Neural cell (in vitro differentiated cells): ENCODE data around the gene COL25A1. TPM values are rescaled to one million over a fixed set of nuclear protein-coding genes. Genes with fewer than 3 reads are reported as not detected.

ENCODE experiments used
- H2AFZ ChIP-seq: fragments of 200-600, 300-800 bp; sonication (generic), shearing (Covaris generic); 2 replicates; pipeline ENCODE4 v1.6.0; 2014; ENCODE audit warnings: low read depth, mild to moderate bottlenecking, antibody characterized with exemption, low read length, moderate library complexity
- H3F3A ChIP-seq: fragments of 200-600 bp; shearing (Covaris generic); 2 replicates; pipeline ENCODE4 v1.6.1; 2016; ENCODE audit warnings: mild to moderate bottlenecking, moderate library complexity, mixed read lengths, antibody characterized with exemption, low read length; ENCODE audit not compliant: insufficient read depth, poor library complexity, severe bottlenecking
- H3K27ac ChIP-seq: fragments of 200-600, 300-800 bp; sonication (generic), shearing (Covaris generic); 2 replicates; pipeline ENCODE4 v1.5.1; 2014; ENCODE audit warnings: mild to moderate bottlenecking, low read length, moderate library complexity
- H3K27me3 ChIP-seq: fragments of 300-800, 200-600 bp; sonication (generic), shearing (Covaris generic); 2 replicates; pipeline ENCODE4 v1.6.0; 2014; ENCODE audit warnings: mild to moderate bottlenecking, low read depth, low read length, moderate library complexity; ENCODE audit not compliant: insufficient read depth
- H3K36me3 ChIP-seq: fragments of 300-800, 200-600 bp; sonication (generic), shearing (Covaris generic); 2 replicates; pipeline ENCODE4 v1.5.1; 2014; ENCODE audit warnings: mild to moderate bottlenecking, antibody characterized with exemption, low read length, moderate library complexity; ENCODE audit not compliant: insufficient read depth
- H3K4me2 ChIP-seq: fragments of 300-800, 200-600 bp; sonication (generic), shearing (Covaris generic); 2 replicates; pipeline ENCODE4 v1.6.0; 2014; ENCODE audit warnings: mild to moderate bottlenecking, low read length
- H3K4me3 ChIP-seq: fragments of 300-800, 200-600 bp; sonication (generic), shearing (Covaris generic); 2 replicates; pipeline ENCODE4 v1.5.1; 2014; ENCODE audit warnings: mild to moderate bottlenecking, low read length, moderate library complexity
- H3K79me2 ChIP-seq: fragments of 200-600 bp; shearing (Covaris generic); replicated peaks from 2 replicates; pipeline ENCODE4 v1.6.0; 2014; ENCODE audit warnings: mild to moderate bottlenecking, low read length, moderate library complexity; ENCODE audit not compliant: insufficient read depth
- H3K9ac ChIP-seq: fragments of 300-800, 200-600 bp; sonication (generic), shearing (Covaris generic); 2 replicates; pipeline ENCODE4 v1.6.1; 2016; ENCODE audit warnings: mild to moderate bottlenecking, low read length, mixed read lengths
- H3K9me2 ChIP-seq: fragments of 200-600 bp; shearing (Covaris generic); 2 replicates; pipeline ENCODE4 v1.6.1; 2016; ENCODE audit warnings: mild to moderate bottlenecking, low read length, mixed read lengths; ENCODE audit not compliant: insufficient read depth
- H3K9me3 ChIP-seq: fragments of 200-600, 300-800 bp; sonication (generic), shearing (Covaris generic); 2 replicates; pipeline ENCODE4 v1.6.1; 2016; ENCODE audit warnings: mild to moderate bottlenecking, mixed run types, low read length, moderate library complexity, mixed read lengths
- H4K20me1 ChIP-seq: fragments of 200-600 bp; shearing (Covaris generic); 2 replicates; pipeline ENCODE4 v1.6.1; 2016; ENCODE audit warnings: mild to moderate bottlenecking, mixed run types; ENCODE audit not compliant: insufficient read depth
- CTCF ChIP-seq: fragments of 450-650 bp; IDR thresholded peaks from 2 replicates; pipeline ENCODE4 v1.5.1; 2014; ENCODE audit warnings: antibody characterized with exemption, mild to moderate bottlenecking, moderate library complexity; ENCODE audit not compliant: poor library complexity, severe bottlenecking
- EP300 ChIP-seq: fragments of 450-650 bp; conservative IDR thresholded peaks from 2 replicates; pipeline ENCODE4 v1.6.1; 2014; ENCODE audit warnings: antibody characterized with exemption, mild to moderate bottlenecking, moderate library complexity; ENCODE audit not compliant: poor library complexity, severe bottlenecking
- EZH2 ChIP-seq: fragments of 200-600, 300-800 bp; shearing (Covaris generic), sonication (generic); IDR thresholded peaks from 2 replicates; pipeline ENCODE4 v1.6.1; 2014; ENCODE audit warnings: antibody characterized with exemption, low read length, borderline replicate concordance, mild to moderate bottlenecking; ENCODE audit not compliant: insufficient read depth, poor library complexity, severe bottlenecking
- MXI1 ChIP-seq: fragments of 450-650 bp; conservative IDR thresholded peaks from 2 replicates; pipeline ENCODE4 v1.6.1; 2014; ENCODE audit warnings: antibody characterized with exemption, mild to moderate bottlenecking; ENCODE audit not compliant: poor library complexity, severe bottlenecking
- POLR2AphosphoS5 ChIP-seq: IDR thresholded peaks from 2 replicates; pipeline ENCODE4 v1.6.1; 2012
- RAD21 ChIP-seq: fragments of 450-650 bp; conservative IDR thresholded peaks from 2 replicates; pipeline ENCODE4 v1.6.1; 2014; ENCODE audit warnings: antibody characterized with exemption, mild to moderate bottlenecking, moderate library complexity
- REST ChIP-seq: IDR thresholded peaks from 2 replicates; pipeline ENCODE4 v1.6.1; 2012; ENCODE audit warnings: borderline replicate concordance
- SMC3 ChIP-seq: fragments of 450-650 bp; conservative IDR thresholded peaks from 2 replicates; pipeline ENCODE4 v1.6.1; 2014; ENCODE audit warnings: antibody characterized with exemption, mild to moderate bottlenecking, moderate library complexity; ENCODE audit not compliant: poor library complexity
- TAF1 ChIP-seq: IDR thresholded peaks from 2 replicates; pipeline ENCODE4 v1.6.1; 2012; ENCODE audit warnings: low read depth
- polyA plus RNA-seq: library from polyadenylated mRNA; depleted of rRNA; stranded (reverse); fragments of >200 nt; gene quantifications from 2 replicates; pipeline ENCODE4 v1.2.3, GENCODE V29; 2014

Gene COL25A1
- polyA plus RNA-seq, 1 donor from 2014 or later, result 32.3 TPM

DNA sequence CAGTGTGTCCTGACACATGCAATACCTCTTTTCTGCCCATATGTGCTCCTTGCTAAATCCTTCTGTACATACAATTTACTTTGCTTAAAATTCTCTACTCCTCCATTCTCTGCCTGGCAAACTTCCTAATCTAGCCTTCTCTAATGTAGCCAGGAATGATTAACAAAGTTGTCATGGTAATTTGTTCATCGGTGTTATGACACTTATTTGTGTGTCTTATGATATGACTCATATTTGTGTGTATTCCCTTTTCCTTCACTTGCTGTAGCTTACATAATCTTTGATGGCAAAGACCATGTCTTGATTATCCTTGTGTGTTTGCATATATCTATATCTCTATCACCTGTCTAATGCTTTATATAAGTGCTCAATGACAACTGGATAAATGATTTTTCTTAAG, 133.3 kb downstream of the COL25A1 start:
- no peak overlapping the region for H2AFZ ChIP-seq

GRCh38 chr4:109166586-109166985, 135.9 kb downstream of the COL25A1 start:
- no peaks in the 10 kb centered on the region for H3K9me3 ChIP-seq
- TF ChIP-seq TAF1, result no peak
- TF ChIP-seq EP300, result no peak
- no peak for TF ChIP-seq EZH2
- TF ChIP-seq REST, result no peak
- peak overlapping the region; percentile 16 for H3K27ac ChIP-seq
- H3K4me3 ChIP-seq, result no peak overlapping the region
- H3K79me2 ChIP-seq, result no peaks in the 10 kb centered on the region
- no peak overlapping the region for H3K9ac ChIP-seq
- H4K20me1 ChIP-seq, result no peaks in the 10 kb centered on the region
- H3K27me3 ChIP-seq, result no peaks in the 10 kb centered on the region
- no peaks in the 10 kb centered on the region for H3K9me2 ChIP-seq
- H3K4me2 ChIP-seq, result no peak overlapping the region
- H2AFZ ChIP-seq, result no peak overlapping the region
- H3F3A ChIP-seq, result no peaks in the 10 kb centered on the region
- no peaks in the 10 kb centered on the region for H3K36me3 ChIP-seq

More for the DNA sequence above, 133.3 kb downstream of the COL25A1 start:
- Histone ChIP-seq H3F3A (no peaks in the 10 kb centered on the region), H3K9ac (no peak overlapping the region), H3K9me2 (no peaks in the 10 kb centered on the region), H3K4me3 (no peak overlapping the region), H3K36me3 (no peaks in the 10 kb centered on the region), H3K79me2 (no peaks in the 10 kb centered on the region), H3K4me2 (no peak overlapping the region), H3K9me3 (no peaks in the 10 kb centered on the region), H3K27me3 (no peaks in the 10 kb centered on the region), H4K20me1 (no peaks in the 10 kb centered on the region), H3K27ac (no peak overlapping the region)
- TF ChIP-seq CTCF (no peak), SMC3 (no peak), REST (no peak), EZH2 (no peak), RAD21 (no peak), POLR2AphosphoS5 (no peak), MXI1 (no peak), TAF1 (no peak), EP300 (no peak)
